Gastrocnemius medialis (tissue), 4 donors: ENCODE results near the gene PPP3CA. TPM values are rescaled to one million over a fixed set of nuclear protein-coding genes. Genes with fewer than 3 reads are reported as not detected.

Experiments
- ATAC-seq, 2 donors: fragments of 150-250 bp; one replicate each; pipeline ENCODE4 v1.9.1; 2016
- DNase-seq, 2 donors: peaks; one replicate each; pipeline ENCODE4 v3.0.0-alpha.2; 2019
- H3K27ac ChIP-seq, 4 donors: fragments of 200-600 bp; sonication (generic); 1 replicate in 1 of 4; 2 replicates in 3 of 4; pipeline ENCODE4 v1.5.1; 2016 to 2018; ENCODE audit warnings: mild to moderate bottlenecking in 2 of 4, moderate library complexity in 1 of 4
- H3K27me3 ChIP-seq, 3 donors: fragments of 200-600 bp; sonication (generic) in 2 of 3; 1 replicate in 1 of 3; 2 replicates in 2 of 3; pipeline versions ENCODE4 v1.5.1 to v1.6.0; 2016 to 2019; ENCODE audit warnings: mild to moderate bottlenecking in 1 of 3, moderate library complexity in 1 of 3
- H3K36me3 ChIP-seq, 2 donors: fragments of 200-600 bp; sonication (generic) in 1 of 2; one replicate each; pipeline ENCODE4 v1.5.1; 2017 to 2018
- H3K4me1 ChIP-seq, 2 donors: fragments of 200-600 bp; sonication (generic) in 1 of 2; one replicate each; pipeline ENCODE4 v1.5.1; 2016 to 2017; ENCODE audit warnings: mild to moderate bottlenecking in 2 of 2
- H3K4me3 ChIP-seq, 4 donors: fragments of 200-600 bp; sonication (generic) in 3 of 4; 1 replicate in 1 of 4; 2 replicates in 3 of 4; pipeline ENCODE4 v1.5.1; 2016 to 2019; ENCODE audit warnings: mild to moderate bottlenecking in 2 of 4
- H3K9me3 ChIP-seq, 3 donors: fragments of 200-600 bp; sonication (generic) in 2 of 3; 1 replicate in 1 of 3; 2 replicates in 2 of 3; pipeline ENCODE4 v1.5.1; 2016 to 2019
- CTCF ChIP-seq, 5 experiments: fragments of 450-650 bp in 3 of 5; fragments of 200-600 bp in 2 of 5; sonication (generic) in 2 of 5; IDR thresholded peaks in 4 of 5; conservative IDR thresholded peaks in 1 of 5; 1 replicate in 4 of 5; 2 replicates in 1 of 5; pipeline ENCODE4 v1.5.1; 2016 to 2019; ENCODE audit warnings: antibody characterized with exemption in 5 of 5, mild to moderate bottlenecking in 3 of 5, moderate library complexity in 3 of 5
- POLR2A ChIP-seq, 2 donors: fragments of 450-650 bp; IDR thresholded peaks; one replicate each; pipeline ENCODE4 v1.6.1; 2017; ENCODE audit warnings: antibody characterized with exemption in 2 of 2, mild to moderate bottlenecking in 2 of 2, moderate library complexity in 2 of 2
- in situ Hi-C, 4 donors: fragments of 200-750 bp; cut with MboI; loops; one replicate each; pipeline versions ENCODE4 v1.15.0 to v1.8.0; 2017; ENCODE audit warnings: low sequenced_read_pairs in 4 of 4
- intact Hi-C: fragments of 100-400 bp; cut with DNase I; formaldehyde crosslinking; loops from one replicate; pipeline ENCODE4 v1.15.1; 2023; ENCODE audit warnings: low total_unique reads
- total RNA-seq, 4 donors: library from RNA; depleted of rRNA; stranded (reverse); fragments of >200 nt; gene quantifications; one replicate each; pipeline versions ENCODE4 v1.1.0 to v1.2.3, GENCODE V29; 2016

The PPP3CA gene
- total RNA-seq, 4 donors from 2014 or later = 25.1 to 30.3 (median 26.7) TPM

GRCh38 chr4:101287324-101287723, 60.0 kb downstream of the PPP3CA start:
- DNase-seq = no peak
- Histone ChIP-seq H3K4me3 (no peak overlapping the region), H3K4me1 (peaks cover 31 to 53% of the 10 kb centered on the region in 2 donors), H3K9me3 (no peaks in the 10 kb centered on the region), H3K36me3 (no peaks in the 10 kb centered on the region), H3K27ac (no peak overlapping the region), H3K27me3 (no peaks in the 10 kb centered on the region)
- intact Hi-C loops = no loop called here
- ATAC-seq = no peak
- TF ChIP-seq POLR2A (IDR thresholded peaks at IDR 0.05) (no peak), CTCF (IDR thresholded peaks at IDR 0.05 in 4 of 5, conservative IDR thresholded peaks at IDR 0.05 in 1 of 5) (no peak)
- in situ Hi-C loops = no loop called here

GRCh38 chr4:101286663-101287062, 60.7 kb downstream of the PPP3CA start:
- no peak for DNase-seq
- Histone ChIP-seq H3K27me3 (no peaks in the 10 kb centered on the region), H3K27ac (no peak overlapping the region), H3K4me3 (no peak overlapping the region), H3K36me3 (no peaks in the 10 kb centered on the region), H3K4me1 (peaks cover 31 to 57% of the 10 kb centered on the region in 2 donors), H3K9me3 (no peaks in the 10 kb centered on the region)
- intact Hi-C loops = no loop called here
- no peak for TF ChIP-seq POLR2A (IDR thresholded peaks at IDR 0.05)
- no peak for TF ChIP-seq CTCF (IDR thresholded peaks at IDR 0.05 in 4 of 5, conservative IDR thresholded peaks at IDR 0.05 in 1 of 5)
- ATAC-seq = no peak
- in situ Hi-C loops = no loop called here

DNA sequence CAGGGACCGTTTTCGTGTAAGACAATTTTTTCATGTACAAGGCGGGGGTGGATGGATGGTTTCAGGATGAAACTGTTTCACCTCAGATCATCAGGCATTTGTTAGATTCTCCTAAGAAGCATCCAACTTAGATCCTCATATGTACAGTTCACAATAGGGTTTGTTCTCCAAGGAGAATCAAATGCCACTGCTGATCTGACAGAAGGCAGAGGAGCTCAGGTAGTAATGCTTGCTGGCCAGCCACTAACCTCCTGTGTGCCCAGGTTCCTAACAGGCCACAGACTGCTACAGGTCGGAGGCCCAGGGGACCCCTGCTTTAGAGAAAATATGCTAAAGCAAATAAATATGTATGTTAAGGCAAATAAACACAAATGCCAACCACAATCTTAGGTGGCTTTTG, 61.3 kb downstream of the PPP3CA start:
- no peaks in the 10 kb centered on the region for H3K9me3 ChIP-seq
- intact Hi-C loops (no loop called here), in situ Hi-C loops (no loop called here)
- no peak for TF ChIP-seq CTCF (IDR thresholded peaks at IDR 0.05 in 4 of 5, conservative IDR thresholded peaks at IDR 0.05 in 1 of 5)
- H3K4me3 ChIP-seq = no peak overlapping the region
- H3K4me1 ChIP-seq = peaks cover 24 to 55% of the 10 kb centered on the region in 2 donors
- no peaks in the 10 kb centered on the region for H3K27me3 ChIP-seq
- no peaks in the 10 kb centered on the region for H3K36me3 ChIP-seq
- DNase-seq = no peak
- no peak for ATAC-seq
- H3K27ac ChIP-seq = no peak overlapping the region

- H3K4me1 ChIP-seq = peaks cover 19 to 45% of the 10 kb centered on the region in 2 donors
- no peak overlapping the region for H3K27ac ChIP-seq
- TF ChIP-seq CTCF (IDR thresholded peaks at IDR 0.05 in 4 of 5, conservative IDR thresholded peaks at IDR 0.05 in 1 of 5) (no peak), POLR2A (IDR thresholded peaks at IDR 0.05) (no peak)
- no peak for ATAC-seq
- no peaks in the 10 kb centered on the region for H3K36me3 ChIP-seq
- H3K27me3 ChIP-seq = no peaks in the 10 kb centered on the region
- intact Hi-C loops = no loop called here
- no peak overlapping the region for H3K4me3 ChIP-seq
- DNase-seq = no peak
- H3K9me3 ChIP-seq = no peaks in the 10 kb centered on the region
- in situ Hi-C loops = no loop called here
Observed at GRCh38 chr4:101284546-101284945, 62.8 kb downstream of the PPP3CA start.

DNA sequence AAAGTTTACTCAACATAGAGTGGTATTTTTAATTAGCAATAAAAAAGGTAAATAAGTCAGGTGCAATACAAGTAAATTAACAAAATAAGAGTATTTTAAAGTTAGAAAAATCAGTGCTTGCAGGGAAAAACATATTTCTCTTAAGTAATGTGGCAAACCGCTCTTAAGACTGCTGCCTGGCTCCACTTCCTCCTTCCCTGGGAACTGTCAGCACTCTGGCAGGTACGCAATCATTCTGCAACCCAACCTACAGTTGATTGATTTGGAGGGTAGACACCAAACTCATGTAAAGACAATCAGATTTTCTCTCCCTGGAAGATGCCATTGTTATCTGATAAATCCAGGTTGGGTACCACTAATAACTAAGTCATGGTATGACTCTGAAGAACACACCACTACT, 63.9 kb downstream of the PPP3CA start:
- ATAC-seq (no peak), DNase-seq (no peak)
- no peak for TF ChIP-seq CTCF (IDR thresholded peaks at IDR 0.05 in 4 of 5, conservative IDR thresholded peaks at IDR 0.05 in 1 of 5)
- no peak for TF ChIP-seq POLR2A (IDR thresholded peaks at IDR 0.05)
- in situ Hi-C loops = no loop called here
- no peak overlapping the region for H3K4me3 ChIP-seq
- H3K4me1 ChIP-seq = peaks cover 22 to 45% of the 10 kb centered on the region in 2 donors
- H3K36me3 ChIP-seq = no peaks in the 10 kb centered on the region
- H3K9me3 ChIP-seq = no peaks in the 10 kb centered on the region
- no peaks in the 10 kb centered on the region for H3K27me3 ChIP-seq
- no peak overlapping the region for H3K27ac ChIP-seq
- intact Hi-C loops = no loop called here
